Stimulated activated CD8-positive, alpha-beta memory T cell treated with anti-CD3 and anti-CD28 coated beads, Interleukin-12 subunit alpha, Interleukin-12 subunit beta, amount 100 ng/mL, for 24 hours (primary cell): ENCODE data around the gene CAMKK1.
"Not testable (repeated sequence)": the region's sequence is repeated elsewhere in the genome, so short reads cannot be mapped to it uniquely, and the experiment has no call there.

Source experiments
- DNase-seq: peaks from one replicate; pipeline ENCODE4 v3.0.0-alpha.2; 2020; ENCODE audit errors: extremely low read depth

Gene CAMKK1

DNA sequence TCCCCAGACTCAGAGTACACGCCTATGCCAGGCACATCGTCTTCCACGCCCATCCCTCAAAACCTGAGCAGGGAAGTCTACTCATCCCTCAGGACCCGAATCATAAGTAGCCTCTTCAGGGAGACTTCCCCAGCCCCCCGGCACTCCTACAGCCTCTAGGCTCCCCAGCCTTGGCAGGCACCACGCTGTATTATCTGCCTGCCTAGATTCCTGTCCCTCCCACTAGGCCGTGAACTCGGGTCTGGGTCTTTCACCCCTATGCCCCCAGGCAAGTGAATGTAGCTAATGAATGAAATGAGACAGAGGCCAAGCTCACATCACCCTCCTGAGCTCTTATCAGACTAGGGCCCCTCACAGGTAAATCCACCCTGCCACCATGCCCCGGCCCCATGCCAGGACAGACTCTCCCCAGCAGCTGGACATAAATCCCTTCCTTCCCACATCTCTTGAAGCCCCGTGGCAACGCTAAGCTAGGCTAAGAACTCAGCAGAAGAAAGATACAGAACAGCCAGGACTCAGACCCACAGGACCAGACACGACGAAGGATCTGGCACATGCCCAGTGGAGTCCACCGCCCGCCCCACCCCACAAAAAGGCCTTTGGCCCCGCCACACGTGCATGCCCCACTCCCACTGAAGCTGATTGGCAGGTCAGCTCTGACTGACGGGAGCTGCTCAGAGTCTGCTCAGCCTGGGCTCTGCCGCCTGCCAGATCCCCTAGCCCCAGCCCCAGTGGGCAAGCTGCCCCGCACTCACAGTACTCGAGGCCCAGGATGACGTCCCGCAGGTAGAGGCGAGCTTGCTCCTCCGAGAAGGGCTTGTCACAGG, 13.0 kb downstream of the CAMKK1 start:
- no peak for DNase-seq

DNA sequence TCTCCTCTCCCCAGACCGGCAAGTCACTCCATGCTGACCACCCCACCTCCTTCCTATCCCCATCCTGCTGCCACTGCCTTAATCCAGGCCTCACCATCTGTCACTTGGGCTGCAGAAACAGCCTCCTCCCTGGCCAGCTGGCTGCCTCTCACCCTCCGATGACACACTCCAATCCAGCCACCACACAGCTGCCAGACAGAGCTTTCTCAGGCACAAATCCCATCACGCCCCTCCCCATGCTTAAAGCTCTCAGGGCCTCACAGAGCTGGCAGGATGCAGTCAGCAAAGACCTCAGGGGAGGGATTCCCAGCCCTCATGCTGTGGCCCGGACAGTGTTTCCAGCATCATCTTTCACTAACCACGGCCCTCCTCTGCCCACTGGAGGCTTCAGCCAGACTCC, 13.7 kb downstream of the CAMKK1 start:
- DNase-seq: no peak

DNA sequence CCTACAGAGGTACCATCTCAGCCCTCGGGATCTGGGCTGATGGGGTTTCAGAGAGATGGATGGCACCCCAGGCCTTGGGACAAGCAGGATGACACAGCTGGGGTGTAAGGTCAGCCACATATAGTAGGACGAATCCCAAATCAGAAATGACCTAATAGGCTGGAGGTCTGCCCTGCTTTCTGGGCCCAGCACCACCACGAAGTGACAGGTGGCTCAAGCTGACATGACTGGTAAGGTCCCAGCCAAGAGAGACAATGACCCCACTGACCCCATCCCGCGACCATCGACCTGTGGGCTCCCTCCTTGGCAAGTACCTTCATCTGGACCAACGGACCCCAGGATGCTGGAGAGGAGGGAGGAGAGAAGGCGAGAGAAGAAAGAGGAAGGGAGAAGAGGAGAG, 15.6 kb downstream of the CAMKK1 start:
- no peak for DNase-seq

DNA sequence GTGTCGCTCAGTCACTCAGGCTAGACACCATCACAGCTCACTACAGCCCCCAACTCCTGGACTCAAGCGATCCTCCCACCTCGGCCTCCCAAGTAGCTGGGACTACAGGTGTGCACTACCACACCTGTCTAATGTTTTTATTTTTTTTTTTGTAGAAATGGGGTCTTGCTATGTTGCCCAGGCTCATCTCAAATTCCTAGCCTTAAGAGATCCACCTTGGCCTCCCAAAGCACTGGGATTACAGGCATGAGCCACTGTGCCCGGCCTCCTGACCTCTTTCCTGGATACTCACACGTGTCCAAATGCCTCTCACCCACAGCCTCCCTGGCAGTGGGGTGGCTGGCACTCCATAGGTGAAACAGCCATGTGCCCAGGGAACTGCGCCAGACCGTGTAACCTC, 17.5 kb downstream of the CAMKK1 start:
- DNase-seq: no peak

DNA sequence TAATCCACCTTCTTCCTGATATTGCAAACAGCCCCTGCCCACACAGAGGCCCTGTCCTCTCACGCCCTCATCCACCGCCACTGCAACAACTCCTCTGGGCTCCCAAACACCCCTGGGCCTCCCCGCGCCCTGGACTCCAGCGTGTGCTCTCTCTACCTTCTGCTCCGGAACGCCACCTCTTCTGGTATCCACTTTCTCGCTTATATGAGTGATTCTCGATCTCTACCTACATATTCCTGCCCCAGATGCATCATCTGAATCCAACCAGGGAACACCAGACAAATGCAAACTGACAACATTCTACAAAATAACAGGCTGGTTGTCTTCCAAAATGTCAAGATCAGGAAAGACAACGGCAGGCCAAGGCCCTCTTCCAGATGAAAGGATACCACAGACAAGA, 19.0 kb downstream of the CAMKK1 start:
- no peak for DNase-seq

DNA sequence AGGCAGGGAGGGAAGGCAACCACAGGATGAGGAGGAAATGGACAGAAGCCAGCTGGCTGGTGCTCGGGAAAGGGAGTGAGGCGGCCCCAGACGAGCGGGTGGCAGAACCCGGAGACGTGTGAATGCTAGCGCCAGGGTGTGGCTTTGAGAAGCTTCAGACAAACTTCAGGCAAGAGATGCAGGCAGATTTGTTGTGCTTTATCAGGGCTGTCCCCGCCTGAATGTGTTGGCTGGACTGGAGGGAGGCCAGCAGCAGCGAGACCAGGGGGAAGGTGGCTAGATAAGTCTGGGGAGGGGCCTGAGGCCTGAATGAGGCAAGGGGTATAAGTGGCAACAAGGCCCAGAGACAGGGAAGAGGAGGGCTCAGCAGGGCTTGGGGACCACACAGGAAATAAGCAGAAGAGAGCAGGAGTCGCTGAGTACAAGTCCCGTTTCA, 22.0 kb downstream of the CAMKK1 start:
- no peak for DNase-seq

DNA sequence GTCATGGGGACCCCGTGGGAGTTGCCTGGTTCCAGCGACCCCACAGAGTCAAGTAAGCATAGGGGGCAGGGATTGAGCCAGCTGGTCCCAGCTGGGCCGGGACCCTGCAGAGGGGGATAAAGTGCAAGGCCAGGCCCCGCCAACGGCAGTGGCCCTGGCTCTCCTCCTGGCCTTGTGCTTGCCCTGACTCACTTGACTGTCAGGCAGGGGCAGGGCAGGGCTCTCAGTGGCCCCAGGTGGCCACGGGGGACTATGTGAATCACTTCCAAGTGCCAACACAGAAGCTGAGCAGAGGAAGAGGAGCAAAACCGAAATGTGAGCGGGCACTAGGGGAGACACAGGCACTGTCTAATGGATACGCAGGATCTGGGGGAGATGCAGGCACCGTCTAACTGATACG, 25.2 kb downstream of the CAMKK1 start:
- DNase-seq: no peak

DNA sequence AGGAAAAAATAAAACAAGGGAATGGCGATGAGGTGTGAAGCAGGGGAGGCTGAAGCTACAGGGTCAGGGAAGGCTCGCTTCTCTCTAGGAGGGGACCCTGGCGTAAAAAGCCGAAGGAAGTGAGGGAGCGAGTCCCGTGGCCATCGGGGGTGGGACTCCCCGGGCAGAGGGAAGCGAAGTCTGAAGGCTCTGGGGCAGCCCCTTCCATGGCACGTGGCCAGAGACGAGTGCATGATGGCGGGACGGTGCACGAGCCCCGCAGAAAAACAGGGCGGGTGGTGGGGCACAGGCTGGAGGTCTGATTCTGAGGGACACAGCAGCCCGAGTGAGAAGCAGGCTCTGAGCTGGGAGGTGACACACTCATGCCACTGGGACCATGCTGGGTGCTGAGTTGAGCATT, 25.7 kb downstream of the CAMKK1 start:
- DNase-seq: no peak

DNA sequence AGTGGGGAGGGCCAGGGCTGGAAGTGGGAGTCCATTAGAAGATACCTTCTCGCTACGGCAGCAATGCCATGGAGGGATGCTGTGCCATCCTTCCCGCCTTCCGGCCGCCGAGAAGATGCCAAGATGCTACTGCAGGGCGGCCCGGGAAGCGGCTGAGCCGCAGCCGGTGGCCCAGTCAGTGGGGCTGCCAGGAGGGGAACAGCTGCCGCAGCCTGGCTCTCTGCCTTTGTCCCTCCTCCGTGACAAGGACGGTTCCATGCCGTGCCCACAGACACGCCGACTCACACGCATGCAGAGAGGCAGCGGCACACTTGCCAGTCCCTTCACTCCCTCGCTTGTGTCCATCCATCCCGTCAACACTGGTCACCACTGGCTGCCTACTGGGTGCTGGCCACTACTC, 26.6 kb downstream of the CAMKK1 start:
- no peak for DNase-seq

DNA sequence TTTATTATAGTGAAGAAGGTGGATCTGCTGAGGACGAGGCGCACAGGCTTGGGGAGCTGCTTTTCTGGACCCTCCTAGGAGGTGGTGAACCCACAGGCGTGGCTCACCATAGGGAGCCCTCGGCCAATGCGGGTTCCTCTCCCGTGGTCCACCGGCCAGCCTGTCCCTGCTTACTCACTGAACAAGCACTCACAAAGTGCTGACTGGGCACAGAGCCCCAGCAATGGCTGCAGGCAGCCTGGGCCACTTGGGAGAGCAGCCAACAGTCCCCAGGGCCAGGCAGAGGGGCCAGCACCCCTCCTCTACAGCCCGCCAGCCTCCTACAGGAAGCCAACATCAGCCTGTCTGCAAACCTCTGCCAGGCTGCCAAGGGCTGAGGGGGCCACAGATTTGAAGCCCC, 27.7 kb downstream of the CAMKK1 start:
- no peak for DNase-seq

DNA sequence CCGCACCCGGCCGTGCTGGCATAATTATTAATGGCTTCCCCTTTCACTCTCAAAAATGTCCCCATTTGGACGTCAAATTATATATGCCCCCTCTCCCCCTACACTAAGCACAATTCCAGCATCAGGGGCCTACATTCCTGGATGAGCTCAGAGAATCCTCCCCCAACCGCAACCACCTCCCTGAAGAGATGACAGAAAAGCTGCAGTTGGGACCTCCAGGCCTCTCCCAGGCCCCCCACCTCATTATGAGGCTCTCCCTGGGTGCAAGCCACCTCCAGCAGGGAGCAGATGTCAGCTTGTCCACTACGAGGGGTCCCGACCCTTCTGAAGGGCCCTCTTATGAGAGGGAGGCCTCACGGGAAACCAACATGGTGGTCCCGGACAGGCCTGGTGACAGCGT, 28.3 kb downstream of the CAMKK1 start:
- no peak for DNase-seq

DNA sequence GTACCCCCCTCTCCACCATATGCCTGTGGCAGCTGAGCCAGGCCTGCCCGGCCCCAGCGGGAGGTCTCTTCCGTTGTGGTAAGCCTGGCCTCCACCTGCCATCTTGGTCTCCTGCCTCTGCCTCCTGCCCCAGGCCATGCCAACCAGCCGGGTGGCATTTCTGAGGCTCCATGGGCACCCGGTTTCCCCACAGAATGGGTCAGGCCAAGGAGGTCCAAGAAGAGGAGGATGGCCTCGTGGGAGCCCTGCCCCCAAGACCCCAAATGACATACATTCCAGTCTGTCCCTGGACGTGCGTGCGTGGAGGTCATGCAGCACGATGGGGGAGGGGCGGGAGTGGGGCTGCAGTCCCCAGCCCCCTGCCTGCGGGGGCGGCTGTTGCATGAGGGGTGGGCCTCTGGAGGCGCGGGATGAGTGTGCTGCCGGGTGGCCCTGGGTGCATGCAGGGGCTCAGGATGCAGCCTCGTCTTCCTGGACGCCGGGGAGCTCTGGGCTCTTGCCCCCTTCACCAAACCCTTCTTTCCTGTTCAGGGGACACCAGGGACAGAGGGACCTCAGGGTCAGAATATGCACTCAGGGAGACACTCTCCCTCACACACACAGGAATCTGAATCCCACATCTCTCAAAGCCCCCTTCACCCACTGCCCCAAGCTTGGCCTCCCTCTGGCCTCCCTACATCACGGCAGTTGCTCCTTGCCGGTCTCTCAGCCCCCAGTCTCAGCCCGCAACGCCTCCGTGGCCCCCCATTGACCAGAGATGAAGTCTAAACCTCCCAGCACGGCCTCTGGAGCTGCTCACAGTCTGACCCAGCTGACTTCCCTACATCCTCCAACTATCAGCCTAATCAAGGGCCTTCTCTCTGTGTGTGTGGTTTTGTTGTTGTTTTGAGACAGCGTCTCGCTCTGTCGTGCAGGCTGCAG, 30.8 kb downstream of the CAMKK1 start:
- no peak for DNase-seq

DNA sequence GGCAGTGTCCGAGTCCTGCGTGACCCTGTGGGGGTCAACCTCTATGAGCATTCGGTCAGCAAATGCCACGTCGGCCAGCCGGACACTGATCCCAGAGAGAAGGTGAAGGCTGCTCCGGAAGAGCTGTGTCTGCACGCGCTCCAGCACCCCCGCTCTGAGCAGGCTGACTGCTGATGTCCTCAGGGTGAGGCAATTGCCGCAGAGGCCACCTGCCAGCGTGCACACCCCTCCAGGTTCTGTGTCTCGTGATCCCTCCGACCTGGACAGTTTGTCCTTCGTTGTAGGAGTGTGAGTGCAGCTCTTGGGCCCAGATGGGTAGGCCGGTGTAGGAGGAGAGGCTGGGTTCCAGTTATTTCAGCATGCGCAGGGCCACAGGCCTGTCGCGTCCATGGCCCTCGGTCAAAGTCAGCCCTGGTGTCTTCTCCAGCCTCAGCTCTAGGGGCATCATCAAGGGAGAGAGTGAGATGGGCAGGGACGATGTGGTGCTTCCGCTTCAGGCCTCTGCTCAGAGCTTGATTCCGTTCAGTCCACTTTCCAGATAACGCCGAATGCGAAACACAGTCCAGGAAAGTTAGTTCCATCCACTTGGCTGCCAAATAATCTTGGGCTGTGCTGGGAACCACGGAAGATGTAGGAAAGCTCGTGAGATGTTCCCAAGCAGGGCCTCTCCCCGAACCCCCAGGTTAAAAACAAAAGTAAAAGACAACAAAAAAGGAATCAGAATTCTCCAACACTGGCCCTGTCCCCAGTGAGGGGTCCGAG, 31.7 kb downstream of the CAMKK1 start:
- DNase-seq: no peak

DNA sequence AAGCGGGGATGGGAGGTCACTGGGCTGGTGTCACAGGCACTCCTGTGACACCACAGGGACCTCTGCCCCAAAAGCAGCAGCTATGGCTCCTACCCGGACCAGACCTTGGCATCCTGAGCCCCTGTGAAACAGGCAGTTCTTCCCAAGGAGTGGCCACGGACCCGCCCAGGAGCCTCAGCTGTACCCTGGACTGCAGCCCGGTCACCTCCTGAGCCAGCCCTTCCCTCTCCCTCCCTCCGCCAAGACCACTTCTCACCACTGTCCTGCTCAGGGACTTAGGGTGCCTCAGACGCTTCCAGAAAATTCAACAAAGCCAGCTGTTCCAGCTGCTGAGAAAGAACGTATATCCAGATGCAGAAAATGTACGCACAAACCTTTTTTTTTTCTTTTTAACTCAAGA, 32.9 kb downstream of the CAMKK1 start:
- DNase-seq: no peak

DNA sequence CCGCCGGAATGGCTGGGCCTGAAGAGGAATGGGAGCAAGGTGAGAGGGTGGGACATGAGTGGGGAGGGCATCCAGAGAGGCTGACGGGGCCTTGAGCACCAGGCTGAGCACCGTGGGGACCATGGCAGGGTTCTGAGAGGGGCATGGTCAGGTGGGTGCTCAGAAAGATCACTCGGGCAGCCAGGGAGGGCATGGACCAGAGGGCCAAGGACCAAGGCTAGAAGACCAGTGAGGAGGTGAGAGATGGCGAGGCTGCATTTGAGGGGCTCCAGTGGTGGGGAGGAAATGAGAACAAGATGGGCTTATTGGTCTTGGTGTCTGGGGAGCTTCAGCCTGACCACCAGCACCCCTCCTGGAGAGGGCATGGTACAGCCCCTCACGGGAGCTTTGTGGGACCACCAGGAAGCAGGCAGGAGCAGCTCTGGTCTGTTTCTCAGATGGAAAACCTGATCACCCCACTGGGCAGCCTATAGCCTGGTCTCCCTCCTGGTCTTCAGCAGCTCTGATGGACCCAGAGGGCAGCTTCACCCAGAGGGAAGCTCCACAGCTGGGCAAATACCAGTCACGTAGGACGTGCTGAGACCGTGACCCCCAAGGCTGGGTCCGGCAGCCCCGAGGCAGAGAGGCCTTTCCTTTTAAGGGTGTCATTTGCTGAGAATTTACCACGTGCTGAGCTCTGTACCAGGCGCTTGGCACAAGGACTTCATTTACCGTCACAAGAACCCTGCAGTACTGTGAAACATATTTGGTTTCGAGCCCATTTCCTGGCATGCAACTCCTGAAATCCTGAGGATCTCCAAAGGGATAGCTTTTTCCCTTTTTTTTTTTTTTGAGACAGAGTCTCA, 35.4 kb downstream of the CAMKK1 start:
- DNase-seq: no peak

DNA sequence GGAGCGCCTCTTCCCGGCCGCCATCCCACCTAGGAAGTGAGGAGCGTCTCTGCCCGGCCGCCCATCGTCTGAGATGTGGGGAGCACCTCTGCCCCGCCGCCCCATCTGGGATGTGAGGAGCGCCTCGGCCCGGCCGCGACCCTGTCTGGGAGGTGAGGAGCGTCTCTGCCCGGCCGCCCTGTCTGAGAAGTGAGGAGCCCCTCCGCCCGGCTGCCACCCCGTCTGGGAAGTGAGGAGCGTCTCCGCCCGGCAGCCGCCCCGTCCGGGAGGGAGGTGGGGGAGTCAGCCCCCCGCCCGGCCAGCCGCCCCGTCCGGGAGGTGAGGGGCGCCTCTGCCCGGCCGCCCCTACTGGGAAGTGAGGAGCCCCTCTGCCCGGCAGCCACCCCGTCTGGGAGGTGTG, 38.6 kb downstream of the CAMKK1 start:
- not testable (repeated sequence) for DNase-seq

DNA sequence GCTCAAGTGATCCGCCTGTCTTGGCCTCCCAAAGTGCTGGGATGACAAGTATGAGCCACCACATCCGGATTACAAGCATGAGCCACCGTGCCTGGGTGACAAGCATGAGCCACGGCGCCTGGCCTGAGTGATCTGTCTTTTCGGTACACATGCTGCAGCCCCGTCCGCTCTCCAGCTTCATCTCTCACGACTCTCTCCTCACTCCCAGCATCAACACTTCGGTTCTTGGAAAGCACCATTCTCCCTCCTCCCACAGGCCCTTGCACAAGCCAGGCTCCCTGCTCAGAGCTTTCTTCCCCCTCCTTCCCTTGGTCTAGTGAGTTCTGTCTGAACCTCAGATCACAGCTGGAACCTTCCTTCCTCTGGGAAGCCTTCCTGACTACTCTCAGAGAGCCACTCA, 40.3 kb downstream of the CAMKK1 start:
- no peak for DNase-seq

DNA sequence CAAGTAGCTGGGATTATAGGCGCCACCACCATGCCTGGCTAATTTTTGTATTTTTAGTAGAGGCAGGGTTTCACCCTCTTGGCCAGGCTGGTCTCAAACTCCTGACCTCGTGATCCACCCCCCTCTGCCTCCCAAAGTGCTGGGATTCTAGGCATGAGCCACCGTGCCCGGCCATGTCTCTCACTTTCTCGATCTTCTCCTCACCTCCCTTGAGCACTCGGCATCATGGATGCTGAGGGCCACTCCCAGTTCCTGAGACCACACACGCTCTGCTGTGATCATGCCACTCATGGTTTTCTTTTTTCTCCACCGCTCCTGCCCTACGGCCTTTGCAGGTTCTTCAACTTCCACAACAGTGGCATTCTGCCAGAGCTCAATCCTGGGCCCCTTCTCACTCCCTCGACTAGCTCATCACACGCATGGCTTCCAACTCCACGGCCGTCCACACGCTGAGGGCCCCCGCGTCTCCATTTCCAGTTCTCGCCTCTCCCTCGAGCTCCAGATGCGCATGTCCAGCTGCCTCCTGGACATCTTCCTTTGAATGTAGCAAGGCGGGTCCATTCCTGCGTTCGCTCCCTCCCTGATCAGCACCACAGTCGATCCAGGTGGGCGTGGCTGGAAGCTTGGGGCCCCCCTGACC, 41.3 kb downstream of the CAMKK1 start:
- DNase-seq: no peak

DNA sequence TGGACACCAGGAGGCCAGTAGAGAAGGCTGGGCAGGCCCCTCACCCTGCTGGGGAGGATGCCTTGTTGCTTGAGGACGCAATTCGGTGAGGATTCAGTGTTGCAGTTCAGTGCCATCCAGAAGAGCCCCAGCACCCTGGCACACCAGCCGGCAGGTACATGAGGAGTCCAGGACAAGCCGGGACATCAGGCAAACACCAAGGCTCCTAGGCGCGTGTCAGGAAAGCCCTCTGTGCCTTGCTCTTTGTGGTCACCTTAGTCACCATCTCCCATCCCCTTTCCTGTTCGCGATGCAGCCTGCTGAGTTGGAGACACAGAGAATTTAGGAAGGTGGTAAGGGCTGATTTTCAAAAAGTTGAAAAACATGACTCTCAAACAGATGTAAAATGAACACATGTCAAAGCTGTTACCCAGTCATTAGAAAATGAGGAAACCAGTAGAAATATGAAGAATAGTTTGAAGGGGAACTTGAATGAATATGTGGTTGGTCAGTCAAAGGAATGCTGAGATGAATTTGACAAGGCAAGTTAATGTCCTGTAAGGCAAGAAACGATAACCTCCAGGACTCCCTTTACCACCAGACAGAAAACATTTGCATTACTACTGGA, 44.5 kb downstream of the CAMKK1 start:
- no peak for DNase-seq

DNA sequence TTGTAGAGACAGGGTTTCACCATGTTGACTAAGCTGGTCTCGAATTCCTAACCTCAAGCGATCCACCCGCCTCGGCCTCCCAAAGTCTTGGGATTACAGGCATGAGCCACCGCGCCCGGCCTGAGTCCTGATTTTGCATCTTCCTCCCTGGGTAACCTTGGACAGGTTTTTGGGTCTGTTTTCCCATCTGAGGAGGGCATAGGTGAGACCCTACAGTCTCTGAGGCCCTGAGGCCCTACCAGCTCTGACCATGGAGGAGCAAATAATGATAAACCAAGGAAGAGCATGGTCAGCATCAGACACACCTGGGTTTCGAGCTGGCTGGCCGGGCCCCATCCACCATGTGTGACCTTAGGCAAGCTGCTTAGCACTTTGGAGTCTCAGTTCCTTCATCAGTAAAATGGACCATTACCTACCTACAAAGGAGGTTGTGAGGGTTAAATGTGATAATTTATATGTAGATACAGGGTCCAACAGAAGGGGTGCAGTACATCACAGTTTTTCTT, 45.6 kb downstream of the CAMKK1 start:
- DNase-seq: no peak
